NCI-H345 treated with DMSO at 0.1 percent for 48 hours (cell line): ENCODE data around the gene POMT2.
A peak's percentile ranks its signal among the peaks of the same experiment; 100 is the strongest.
"Not testable (repeated sequence)": the region's sequence is repeated elsewhere in the genome, so short reads cannot be mapped to it uniquely, and the experiment has no call there.

ENCODE experiments used
- DNase-seq: peaks from one replicate; lab custom pipeline; 2025; ENCODE audit not compliant: unreplicated experiment; lab: John Stamatoyannopoulos, UW

Gene POMT2

GRCh38 chr14:77324816-77325745 is 4.4 kb upstream of the POMT2 start:
- no peak for DNase-seq

- DNase-seq: no peak
Observed at GRCh38 chr14:77324289-77324688, 3.6 kb upstream of the POMT2 start.

- DNase-seq: no peak
Observed at GRCh38 chr14:77323571-77323970, 2.9 kb upstream of the POMT2 start.

DNA sequence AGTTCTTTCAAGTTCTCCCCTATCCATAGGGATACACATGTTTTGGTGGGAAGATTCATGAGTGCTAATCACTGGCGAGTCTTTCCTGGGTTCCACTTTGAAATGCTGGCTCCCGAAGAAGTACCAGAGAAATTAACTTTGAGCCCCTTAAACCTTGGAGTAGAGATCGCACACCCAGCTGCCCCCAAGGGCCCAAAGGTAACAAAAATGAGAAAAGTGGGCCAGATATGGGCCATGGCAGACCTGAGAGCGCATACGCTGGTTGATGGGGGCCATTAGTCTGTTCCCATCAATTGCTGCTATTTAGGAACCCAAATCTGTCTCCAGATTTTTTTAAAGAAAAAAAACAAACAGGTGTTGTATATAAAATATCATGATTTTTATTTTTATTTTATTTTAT is 2.3 kb upstream of the POMT2 start:
- no peak for DNase-seq

DNA sequence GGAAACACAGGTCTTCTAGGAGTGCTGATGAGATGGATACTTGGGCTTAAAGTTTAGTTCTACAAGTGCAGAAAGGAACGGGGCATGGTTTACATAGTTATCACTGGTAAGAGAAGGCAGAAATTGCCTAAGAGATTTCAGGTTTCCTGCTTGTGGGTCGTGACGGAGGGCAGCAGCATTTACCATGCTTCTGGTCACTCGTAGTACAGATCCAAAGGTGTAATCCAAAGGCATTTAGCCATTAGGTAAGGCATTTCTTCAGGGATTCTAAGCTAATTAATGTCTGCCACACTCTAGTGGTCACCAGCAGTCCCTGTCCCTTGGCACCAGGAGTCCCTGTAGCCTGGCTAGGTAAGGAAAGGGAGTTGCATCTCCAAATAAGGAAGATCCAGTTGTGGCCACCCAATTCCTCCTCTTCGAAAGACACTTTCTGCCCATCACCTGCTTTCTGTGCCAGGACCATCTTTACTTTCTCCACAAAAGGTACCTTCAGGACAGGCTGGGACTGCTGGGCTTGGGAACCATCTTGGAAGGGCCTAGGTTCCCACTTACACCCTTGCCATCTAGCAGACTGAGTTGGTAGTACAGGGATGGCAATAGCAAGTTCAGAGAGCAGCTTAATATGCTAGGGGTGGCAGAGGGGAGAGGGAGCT is 1.7 kb upstream of the POMT2 start:
- no peak for DNase-seq

- DNase-seq: no peak
Observed at GRCh38 chr14:77319422-77319821, 1.3 kb downstream of the POMT2 start.

DNA sequence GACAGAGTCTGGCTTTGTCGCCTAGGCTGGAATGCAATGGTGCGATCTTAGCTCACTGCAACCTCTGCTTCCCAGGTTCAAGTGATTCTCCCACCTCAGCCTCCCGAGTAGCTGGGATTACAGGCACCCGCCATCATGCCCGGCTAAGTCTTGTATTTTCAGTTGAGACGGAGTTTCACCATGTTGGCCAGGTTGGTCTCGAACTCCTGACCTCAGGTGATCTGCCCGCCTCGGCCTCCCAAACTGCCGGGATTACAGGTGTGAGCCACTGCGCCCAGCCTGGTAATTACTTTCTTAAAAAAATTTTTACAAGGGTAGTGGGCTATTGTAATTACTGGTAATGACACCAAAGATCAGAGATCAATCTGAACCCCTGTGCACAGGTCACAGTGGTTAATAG is 1.9 kb downstream of the POMT2 start:
- not testable (repeated sequence) for DNase-seq

DNA sequence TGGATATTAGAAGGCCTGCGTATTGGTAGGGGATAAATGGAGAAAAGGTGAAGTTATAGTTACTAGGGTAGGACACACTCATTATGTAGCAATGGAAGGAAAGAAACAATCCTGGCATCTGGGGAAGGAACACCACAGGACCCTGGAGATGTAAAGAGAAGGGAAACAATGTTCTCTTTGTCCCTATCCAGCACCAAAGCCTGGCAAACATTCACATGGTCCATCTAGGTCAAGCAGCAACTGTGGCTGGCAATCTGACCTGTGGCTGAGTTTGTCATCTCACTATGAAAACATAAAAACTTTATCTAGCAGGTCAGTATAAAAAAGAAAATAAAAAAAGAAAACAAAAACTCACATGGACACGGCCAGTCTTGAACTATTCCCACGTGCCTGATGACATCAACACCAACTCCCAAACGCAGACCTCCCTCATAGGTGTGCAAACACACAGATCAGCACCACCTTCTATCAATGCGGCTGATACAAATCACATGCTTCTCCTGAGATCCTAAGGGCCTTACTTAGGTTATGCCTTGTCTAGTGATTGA is 2.6 kb downstream of the POMT2 start:
- no peak for DNase-seq

DNA sequence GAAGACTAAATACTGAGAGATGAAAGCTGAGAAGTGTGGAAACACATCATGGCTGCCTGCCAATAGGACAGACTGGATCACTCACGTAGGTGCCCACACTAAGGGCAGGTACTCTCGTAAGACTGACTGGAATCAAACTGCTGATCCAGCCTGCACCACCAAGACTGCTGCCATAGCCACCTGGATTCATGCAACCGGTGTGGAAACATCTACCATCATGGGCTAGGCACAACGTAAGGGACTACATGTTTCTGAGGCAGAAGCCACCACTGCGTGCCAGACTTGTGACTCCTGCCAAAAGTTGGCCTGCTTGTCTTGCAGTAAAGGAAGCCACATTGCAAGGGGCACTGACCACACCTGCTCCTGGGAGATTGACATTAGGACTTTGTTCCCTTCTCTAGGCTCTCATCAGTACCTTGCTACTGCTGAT is 3.8 kb downstream of the POMT2 start:
- DNase-seq: peak; percentile 18

DNA sequence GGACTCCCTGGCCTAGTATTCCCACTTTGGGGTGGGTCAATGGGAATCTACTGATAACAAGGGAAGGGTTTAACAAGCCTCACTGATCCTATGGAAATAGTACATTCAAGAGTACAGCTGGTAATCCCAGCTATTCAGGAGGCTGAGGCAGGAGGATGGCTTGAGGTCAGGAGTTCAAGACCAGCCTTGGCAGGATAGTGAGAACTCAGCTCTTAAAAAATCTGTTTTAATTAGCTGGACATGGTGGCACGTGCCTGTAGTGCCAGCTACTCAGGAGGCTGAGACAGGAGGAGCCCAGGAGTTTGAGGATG is 4.5 kb downstream of the POMT2 start:
- no peak for DNase-seq

DNA sequence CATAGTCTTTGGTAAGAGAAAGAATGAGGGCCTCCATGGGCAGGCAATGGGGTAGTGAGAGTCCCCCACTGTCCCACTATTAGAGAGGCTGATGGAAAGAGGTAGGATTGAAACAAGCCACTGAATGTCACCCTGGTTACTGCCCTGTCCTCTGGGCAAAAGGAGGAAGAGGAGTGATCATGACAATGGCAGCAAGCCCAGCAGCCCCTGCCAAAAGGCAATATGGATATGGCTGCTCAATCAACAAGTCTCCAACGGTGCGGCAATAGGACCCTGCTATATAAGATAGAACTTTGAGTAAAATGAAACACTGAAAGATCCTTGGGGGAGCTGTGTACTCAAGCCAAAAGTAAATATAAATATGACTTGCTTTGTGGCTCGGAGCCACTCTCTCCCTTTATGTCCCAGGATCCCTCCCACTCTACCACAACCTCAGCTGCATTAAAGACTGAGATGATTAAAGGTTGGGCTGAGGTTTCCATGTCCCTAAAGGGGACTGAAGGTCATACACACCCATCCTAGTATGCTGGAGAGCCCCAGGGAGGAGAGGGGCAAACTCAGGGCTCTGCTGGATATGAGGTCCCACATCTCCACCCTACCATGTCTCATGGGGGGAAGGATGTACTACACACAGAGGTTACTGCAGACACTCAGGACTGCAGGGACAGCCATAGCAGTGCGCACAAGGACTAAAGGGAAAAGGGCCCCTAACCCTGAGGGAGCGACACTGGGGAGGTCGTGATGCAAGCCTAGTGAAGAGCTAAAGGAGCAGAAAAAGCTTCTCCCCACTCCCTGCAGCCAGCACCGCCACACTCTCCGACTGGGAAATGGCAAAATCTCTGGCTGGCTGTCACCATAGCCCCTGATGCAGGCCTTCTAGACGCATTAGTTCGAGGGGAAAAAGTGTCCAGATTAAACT is 5.9 kb downstream of the POMT2 start:
- DNase-seq: peak; percentile 42

- no peak for DNase-seq
Observed at GRCh38 chr14:77314043-77314442, 6.6 kb downstream of the POMT2 start.

DNA sequence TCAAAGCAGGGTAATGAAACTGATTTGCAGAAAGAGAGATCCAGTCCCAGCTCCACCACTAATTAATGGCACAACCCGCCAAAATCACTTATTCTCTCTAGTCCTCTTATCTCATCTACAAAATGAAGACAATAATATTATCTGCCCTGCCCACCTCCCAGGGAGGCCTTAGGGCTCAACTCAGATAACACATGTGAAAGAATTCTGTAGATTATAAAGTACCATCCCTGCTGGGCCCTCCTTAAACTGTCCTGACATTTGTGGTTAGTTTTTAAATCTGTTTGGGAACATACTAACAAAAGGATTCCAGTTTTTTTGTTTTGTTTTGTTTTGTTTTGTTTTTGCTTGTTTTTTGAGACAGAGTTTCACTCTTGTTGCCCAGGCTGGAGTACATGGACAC is 7.3 kb downstream of the POMT2 start:
- DNase-seq: no peak

DNA sequence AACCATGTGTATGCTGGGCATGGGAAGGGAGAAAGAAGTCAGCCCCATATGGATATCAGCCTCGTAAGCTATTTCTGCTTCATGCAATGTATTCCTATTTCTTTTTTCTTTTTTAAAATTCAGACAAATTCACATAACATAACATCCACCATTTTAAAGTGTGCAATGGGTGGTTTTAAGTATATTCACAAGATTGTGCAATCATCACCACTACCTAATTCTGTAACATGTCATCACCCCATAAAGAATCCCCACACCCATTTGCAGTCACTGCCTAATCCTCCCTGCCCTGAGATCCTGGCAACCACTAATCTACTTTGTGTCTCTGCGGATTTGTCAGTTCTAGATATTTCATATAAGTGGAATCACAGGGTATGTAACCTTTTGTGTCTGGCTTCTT is 9.5 kb downstream of the POMT2 start:
- DNase-seq: no peak

DNA sequence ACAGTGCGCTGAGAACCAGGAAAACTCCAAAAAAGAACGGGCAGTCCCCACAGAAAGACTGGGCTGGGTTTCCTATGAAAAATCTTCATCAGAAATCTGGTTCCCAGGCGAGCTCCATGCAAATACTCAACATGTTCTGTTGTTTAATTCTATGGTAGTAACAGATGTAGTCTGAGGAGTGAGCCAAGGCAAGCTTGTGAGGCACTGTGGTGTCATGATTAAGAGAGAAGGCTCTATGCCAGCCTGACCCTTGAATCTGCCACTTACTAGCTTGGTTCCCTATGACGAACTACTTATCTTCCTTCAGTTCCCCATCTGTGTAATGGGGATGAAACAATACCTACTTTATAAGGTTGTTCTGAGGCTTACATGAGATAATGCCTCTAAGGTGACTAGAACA is 10.7 kb downstream of the POMT2 start:
- DNase-seq: no peak

DNA sequence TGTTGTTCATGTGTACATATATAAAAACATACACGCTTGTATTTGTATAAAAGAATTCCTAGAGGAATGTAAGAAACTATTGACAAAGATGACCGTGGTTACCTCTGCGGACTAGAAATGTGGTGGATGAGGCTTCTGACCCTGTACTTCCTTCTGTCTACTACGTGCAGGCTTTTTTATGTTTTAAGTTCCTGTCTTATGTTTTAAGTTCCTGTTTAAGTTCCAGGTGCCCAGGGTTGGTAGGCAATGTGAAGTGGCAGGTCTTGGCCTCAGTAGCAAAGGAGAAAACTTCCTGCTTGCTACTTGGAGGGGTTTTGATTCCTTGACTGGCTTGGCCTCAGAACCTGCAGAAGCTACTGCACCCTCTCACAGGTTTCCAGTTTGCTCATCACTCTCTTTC is 11.6 kb downstream of the POMT2 start:
- DNase-seq: no peak

- DNase-seq: no peak
Observed at GRCh38 chr14:77306851-77307496, 13.7 kb downstream of the POMT2 start.

- no peak for DNase-seq
Observed at GRCh38 chr14:77306416-77306815, 14.3 kb downstream of the POMT2 start.

GRCh38 chr14:77305696-77306095 is 15.0 kb downstream of the POMT2 start:
- DNase-seq: no peak

- peak; percentile 57 for DNase-seq
Observed at GRCh38 chr14:77303417-77304156, 17.1 kb downstream of the POMT2 start.
